ENCODE results near the gene OXSR1.
"Not testable (repeated sequence)": the region's sequence is repeated elsewhere in the genome, so short reads cannot be mapped to it uniquely, and the experiment has no call there.

OXSR1 gene

DNA sequence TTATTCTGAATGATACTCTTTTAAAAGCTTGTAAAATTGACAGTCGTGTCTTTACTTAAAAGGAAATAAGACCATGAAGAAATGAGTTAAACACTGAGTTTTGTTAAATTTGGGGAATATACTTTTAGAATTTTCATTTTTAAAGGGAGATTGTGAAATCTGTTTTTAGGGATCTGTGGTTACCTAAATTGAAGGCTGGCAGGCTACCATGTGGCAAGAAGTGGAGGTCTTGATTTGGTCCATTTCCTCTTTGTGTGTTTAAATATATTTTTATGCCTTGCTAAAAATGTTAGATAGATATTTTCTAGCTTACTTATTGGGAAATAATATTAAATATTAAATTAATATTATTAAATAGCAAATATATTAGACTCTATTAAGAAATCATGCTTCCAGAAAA lies 63.7 kb downstream of the OXSR1 start:
- DNase-seq = no peak

DNA sequence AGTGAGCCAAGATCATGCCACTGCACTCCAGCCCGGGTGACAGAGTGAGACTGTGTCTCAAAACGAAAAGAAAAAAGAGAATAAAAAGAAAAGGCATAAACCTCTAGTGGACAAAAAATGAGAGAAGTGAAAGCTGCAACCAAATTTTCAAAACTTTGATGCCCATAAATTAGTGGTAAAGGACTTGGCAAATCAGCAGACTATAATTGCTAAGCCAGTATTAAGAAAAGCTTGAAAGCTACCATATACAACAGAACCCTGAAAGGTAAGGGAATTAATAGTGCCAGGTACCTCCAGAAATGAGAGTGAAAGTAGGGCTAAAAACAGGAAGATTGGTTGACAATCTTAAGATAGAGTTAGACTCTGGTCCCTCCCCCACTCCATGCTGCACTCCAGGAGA lies 67.4 kb downstream of the OXSR1 start:
- no peak for DNase-seq

DNA sequence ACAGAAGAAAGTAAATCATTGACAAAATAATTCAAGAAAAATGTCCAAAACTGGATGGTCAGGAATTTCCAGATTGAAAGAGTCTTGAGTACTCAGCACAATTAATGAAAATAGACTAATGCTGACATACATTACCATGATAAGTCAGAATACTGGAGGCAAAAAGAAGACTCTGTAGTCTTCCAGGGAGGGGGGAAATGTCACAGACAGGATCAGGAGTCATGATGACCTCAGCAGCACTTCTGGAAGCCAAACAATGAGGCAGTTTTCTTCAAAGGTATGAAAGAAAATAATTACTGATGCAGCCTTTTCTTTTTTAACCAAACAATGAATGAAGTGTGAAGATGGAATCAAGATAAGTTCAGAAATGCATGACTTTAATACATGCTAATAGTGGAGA lies 70.1 kb downstream of the OXSR1 start:
- DNase-seq = no peak

DNA sequence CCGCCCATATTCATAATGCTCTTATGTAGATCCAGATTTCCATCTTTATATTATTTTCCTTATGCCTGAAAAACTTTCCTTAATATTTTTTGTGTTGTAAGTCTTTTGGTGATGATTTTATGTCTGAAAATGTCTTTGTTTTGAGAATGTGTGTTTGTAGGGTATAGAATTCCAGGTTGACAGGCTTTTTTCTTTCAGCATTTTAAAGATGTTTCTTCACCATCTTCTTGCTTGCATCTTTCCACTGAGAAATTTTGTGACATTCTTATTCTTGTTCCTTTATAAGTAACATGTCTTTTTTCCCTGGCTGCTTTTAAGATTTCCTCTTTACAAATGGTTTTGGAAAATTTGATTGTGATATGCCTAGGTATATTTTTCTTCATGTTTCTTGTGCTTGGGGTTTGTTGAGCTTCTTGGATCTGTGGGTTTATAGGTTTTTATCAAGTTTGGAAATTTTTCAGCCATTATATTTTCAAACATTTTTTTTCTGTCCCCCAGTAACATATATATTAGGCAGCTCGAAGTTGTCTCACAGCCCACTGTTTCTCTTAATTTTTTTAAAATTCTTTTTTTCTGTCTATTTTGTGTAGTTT lies 73.2 kb downstream of the OXSR1 start:
- DNase-seq = no peak

DNA sequence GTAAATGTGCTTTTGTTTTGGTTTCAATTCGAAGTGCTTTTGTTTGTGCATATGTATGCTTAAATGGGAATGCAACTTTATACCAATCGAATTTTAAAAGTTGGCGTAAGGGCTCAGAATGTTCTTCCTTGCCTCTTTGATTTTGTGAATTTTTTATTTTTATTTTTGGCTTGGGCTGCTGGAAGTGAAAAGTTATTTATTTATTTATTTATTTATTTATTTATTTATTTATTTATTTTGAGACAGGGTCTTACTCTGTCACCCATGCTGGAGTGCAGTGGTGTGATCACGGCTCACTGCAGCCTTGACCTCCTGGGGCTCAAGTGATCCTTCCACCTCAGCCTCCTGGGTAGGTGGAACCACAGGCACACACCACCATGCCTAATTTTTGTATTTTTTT lies 77.5 kb downstream of the OXSR1 start:
- DNase-seq = not testable (repeated sequence)

DNA sequence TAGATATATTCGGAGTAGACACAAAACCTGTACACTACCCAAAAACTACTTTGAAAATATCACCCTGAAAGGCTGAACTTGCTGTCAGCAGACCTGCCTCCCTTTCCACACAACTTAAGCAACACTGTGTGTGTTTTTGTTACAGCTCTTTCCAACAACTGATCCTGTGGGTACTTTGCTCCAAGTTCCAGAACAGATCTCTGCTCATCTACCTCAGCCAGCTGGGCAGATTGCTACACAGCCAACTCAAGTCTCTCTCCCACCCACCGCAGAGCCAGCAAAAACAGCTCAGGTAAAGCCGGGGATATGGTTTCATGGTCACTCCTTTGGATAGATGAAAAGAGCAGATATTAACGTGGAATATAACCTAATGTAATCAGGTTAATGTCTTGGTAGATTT lies 80.6 kb downstream of the OXSR1 start:
- peak in 1 of 14 donors; percentile 71 for DNase-seq

DNA sequence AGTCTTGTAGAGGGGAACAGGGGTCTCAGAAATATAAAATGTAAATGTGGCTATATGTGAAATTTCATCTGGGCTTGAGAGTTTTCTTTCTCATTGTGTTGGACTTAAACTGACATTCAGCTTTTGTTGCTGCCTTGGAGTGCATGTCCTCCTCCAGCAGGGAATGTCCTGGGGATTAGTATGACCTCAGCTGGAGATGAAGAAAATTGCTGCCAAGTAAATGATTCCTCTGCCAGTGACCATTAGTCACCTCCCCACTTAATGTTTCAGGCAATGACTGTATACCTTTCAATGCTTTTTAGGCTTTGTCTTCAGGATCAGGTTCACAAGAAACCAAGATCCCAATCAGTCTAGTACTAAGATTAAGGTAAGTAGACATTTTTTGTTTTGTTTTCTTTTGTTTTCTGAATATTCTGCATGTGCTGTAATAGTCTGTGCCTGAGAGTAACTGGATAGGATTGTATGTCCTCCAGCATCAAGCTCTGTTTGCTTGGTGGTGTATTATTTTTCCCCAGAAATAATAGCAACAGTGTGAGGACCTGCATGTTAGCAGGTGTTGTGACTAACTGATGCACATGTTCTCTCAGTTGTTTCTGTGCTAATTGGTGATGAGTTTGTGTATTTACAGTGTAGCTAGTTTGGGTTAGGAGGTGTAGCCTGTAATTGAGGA lies 82.2 kb downstream of the OXSR1 start:
- DNase-seq = peak in 2 of 14 donors; percentile 3 to 89

DNA sequence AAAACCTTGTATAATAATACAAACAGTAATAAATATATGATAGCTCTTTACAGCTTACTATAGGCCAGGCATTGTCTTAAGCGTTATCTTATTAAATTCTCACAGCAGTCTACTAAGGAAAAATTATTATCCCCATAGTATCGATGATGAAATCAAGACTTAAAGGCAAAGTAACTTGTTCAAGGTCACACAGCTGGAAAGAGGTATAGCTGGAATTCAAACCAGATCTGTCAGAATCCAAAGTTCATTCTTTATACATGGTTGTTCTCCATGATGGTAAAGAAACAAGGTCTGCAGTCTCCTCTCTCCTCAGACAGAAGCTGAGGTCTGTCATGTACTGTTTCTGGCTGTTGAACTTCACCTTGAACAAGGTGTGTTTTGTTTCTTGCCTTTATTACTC lies 84.9 kb downstream of the OXSR1 start:
- DNase-seq = no peak

DNA sequence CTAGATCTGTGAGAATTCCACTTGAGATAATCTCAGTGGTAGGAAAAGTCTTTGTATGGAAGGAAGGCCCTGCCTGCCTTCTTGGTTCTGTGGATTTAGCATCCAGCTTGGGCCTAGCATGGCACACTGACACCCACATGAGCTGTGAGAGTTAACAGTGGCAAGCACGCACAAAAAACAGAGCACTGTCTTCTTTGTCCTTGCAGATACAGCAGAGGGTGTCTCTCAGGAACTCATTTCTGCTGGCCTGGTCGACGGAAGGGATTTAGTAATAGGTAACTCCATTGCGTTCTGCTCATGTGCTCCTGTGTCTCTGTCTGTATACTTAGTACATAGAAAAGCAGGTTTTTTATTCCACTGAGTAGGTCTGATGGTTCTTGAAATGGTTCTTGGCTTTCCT lies 85.9 kb downstream of the OXSR1 start:
- DNase-seq = no peak

DNA sequence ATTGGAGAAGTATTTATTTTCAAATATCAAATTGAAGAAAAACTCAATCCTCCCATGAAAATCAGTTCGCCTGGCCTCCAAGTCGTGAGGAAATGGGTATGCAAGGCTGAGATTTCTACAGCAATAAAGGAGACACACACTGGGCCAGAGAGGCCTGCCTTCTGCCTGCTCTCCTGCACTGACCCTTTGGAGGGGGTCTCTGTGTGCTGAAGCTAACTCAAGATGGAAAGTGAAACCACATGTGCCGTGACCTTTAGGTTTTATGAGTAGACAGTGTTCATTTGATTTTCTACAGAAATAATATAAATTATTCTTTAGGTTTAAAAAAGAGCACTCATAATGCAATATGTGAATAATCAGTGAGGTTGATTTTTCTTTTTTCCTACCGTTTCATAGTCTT lies 88.4 kb downstream of the OXSR1 start:
- no peak for DNase-seq

DNA sequence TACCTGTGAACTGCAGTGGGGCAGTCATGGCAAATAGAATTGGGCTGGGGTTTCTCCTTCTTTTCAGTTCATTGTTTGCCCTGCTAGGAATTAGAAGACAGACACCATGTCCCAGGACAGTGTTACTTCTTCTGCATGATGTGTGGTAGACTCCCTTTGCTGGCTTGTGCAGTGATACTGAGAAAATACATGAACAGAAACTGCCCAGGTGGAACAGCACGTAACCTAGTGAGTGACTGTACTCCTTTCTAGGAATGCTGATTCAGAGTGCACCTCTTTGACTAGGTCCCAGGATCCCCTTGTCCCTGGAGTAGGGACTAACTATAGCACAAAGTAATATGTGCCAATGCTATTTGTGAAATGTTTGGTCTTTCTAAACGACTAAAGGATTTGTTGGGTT lies 89.5 kb downstream of the OXSR1 start:
- no peak for DNase-seq

DNA sequence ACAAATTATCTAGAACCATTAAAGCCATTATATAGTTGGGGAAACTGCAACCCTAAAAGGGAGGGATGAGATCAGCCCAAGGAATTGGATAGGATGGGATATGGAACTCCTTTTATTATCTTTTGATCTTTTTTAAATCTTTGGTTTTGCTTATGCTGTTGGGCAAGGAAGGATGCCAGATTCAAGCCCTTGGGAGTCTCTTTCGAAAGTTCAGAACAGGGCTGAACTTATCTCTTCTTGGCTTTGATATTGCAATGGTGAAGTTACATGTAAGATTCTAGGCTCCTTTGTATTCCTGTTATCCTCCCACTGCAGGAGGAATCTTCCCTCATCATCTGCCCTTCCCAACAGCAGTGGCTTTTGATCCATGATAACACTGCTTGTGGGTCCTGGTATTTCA lies 90.3 kb downstream of the OXSR1 start:
- no peak for DNase-seq

DNA sequence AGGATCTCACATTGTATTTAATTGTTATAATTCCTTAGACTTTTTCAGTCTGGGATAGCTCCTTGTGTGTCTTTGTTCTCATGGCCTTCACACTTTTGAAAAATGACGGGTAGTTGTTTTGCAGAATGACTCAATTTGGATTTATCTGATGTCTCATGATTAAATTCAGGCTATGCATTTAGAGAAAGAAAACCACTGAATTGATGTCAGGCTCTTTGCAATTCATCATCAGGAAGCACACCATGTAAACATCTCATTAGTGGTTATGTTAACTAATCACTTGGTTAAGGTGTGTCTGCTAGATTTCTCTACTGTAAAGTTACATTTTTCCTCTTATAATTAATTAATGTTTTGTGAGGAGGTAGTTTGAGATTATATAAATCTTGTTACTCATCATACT lies 92.2 kb downstream of the OXSR1 start:
- no peak for DNase-seq

DNA sequence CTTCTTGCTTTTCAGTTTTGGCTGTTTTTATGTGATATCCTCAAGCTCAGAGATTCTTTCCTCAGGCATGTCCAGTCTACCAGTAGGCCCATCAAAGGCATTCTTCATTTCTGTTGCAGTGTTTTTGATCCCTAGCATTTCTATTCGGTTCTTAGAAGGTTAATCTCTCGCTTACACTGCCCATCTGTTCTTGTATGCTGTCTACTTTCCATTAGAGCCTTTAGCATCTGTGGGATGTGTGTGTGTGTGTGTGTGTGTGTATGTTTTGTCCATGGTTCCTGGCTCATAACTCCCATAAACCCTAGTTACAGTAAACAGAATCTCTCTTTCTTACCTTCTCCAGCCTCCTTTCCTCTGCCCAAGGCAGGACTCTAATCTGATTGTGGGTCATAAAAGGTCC lies 95.1 kb downstream of the OXSR1 start:
- DNase-seq = no peak

DNA sequence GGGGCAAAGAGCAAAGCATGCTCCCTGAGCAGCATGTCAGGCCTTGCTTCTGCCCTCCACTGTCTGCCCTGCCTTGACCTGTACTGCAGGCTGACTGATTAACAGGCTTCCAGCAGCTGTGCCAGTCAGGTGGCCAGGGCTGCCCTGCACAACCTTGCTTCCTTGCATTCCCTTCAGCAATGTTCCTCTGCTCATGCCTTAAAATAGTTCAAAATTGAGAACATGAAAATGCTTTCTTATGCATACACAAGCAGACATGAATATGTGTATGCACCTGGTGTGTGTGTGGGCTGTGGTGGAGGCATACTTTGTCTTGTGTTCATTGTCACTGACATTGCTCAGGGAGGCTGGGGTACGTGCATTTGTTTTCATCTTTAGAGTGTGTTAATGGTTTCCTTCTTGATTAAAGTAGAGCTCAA lies 99.0 kb downstream of the OXSR1 start:
- DNase-seq = no peak

DNA sequence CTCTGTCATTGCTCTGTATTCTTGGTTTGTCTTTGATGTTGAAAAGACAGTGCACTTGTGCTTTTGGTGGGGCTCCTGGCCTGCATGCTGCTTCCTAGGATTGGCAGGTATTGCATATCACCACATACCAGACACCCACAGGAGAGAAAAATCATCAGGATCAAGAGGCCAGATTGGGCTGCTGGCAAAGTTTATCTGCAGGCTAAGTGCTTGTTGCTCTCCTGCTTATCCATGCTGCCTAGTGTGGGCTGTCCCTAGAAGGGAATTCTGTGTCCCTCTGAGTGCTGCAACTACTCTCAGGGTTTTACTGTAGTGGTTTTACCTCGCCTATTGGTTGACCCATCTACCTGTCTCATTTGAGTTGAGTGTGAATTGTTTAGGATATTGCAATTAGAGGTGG lies 99.4 kb downstream of the OXSR1 start:
- DNase-seq = no peak

DNA sequence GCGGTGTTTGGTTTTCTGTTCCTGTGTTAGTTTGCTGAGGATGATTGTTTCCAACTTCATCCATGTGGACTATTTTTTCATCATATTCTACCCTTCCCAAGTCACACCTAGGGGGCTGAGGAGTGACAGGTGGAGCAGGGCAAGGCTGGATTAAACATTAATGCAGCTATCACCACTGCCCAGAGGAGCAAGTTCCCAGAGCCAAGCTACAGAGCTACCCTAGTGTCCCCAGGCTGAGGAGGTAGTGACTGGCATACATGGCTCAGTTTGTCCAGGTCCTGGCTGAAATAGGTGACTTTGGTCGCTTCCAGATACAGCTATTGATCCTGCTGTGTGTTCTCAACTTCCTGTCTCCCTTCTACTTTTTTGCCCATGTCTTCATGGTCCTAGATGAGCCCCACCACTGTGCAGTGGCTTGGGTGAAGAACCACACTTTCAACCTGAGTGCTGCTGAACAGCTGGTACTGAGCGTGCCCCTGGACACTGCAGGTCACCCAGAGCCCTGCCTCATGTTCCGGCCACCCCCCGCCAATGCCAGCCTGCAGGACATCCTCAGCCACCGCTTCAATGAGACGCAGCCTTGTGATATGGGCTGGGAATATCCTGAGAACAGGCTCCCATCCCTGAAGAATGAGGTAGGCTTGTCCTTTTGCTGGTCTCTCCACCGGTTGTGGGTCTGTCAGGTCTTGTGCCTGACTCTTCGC lies 100.4 kb downstream of the OXSR1 start, which contains the start of gene SLC22A13:
Gene SLC22A13, plus strand, starts transcription at position 209 of the 704 bp plus-strand sequence. Its CDS starts 49 bp downstream, at position 258.
- DNase-seq = no peak

DNA sequence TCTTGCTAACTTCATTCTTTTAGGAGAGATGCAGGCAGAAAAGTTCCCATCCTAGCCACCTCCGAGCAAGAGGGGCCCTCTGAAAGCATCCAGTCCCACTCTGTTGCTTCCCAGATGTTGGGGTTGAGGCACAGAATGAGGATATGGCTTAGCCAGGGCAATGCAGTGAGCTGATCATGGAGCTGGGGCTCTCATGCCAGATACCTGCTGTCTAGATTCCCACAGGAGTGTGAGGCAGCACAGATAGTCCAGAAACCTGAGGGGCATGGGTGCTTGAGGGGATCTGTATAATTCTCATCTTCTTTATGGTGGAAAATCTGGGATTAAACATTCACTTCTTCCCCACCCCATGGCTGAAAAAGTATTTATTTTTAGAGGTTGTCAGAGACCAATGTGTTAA lies 101.5 kb downstream of the OXSR1 start:
- DNase-seq = no peak

DNA sequence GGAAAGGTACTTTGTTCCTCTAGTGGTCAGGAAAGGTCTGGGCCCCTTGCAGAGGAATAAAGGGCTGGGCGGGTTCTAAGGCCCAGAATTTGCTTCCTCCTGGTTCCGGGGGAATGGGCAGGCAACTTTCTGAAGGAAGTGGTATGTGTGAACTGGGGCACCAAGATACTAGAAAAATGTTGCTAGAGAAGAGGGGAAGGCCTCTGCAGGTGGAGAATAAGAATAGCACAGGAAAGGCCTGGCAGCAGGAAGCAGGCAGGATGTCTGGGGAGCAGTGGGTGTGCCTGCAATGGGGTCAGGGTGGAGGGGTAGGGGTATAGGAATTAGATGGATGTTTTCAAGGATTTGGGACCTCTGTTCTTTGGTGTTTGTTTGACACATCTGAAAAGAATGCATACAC lies 102.3 kb downstream of the OXSR1 start:
- no peak for DNase-seq

DNA sequence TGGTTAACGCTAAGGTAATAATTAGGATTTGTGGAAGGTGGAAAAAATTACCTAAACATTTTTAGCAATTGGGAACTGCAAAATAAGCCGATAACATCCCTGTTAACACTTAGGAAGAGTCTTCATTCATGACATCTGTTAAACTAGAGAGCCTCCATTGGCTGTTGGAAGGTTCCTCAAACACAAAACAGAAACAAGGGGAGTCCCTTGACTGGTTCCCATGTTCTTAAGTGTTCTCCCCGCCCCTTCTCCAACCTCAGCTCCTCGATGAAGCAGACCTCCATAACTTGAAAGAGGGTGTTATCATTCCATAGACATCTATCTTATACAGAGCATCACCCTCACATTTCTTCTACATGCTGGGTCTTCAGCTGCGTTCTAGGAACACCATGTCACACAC lies 102.8 kb downstream of the OXSR1 start:
- DNase-seq = no peak

DNA sequence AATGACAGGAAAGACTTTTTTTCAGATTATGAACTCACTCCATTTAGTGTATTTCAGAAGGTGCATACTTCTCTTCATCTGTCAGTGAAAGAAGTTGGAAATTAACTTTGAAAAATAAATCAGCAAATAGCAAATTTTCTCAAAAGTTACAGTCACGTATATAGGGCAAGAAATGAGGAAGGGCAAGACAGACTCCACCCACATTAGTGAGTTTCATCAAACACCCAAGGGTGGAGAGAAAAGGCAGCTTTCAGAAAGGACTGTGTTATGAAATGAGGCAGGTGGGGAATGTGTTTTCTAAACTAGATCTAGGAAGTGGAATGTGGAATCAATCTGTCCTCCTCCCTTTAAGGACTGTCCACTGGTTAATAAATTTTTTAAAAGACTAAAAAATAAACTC lies 103.2 kb downstream of the OXSR1 start:
- no peak for DNase-seq

DNA sequence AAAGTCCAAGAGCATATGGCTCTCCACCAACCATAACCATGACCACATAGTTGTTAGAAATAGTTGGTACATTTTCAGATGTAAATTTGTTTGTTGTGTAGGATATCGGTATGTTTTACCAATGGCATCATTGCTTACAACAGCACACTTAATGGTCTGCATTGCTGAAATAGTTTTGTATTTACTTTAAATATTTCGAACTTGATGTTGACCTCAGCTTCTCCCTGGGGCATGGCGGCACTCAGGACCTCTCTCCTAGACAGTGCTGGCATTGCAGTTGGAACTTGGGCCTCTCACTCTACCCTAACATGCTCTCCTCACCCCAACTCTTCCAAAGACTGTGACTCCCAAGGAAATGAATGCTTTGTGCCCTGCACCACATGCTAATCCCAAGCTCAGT lies 105.3 kb downstream of the OXSR1 start:
- no peak for DNase-seq

DNA sequence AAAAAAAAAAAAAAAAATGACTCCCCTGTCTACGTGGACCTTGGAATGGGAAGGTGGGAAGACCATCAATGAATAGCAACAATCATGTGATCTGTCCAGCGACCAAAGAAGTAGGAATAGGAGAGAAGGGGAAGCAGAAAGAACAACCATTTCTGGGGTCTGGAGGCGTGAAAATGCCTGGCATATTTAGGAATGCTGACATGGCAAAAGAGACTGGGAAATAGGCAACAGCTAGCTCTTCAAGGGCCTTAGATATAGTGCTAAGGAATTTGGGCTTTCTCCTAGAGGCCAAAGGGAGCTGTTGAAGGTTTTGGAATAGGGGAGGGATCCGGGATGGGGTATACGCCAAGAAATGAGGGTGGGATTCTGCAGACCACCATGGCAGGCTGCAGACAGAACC lies 106.2 kb downstream of the OXSR1 start:
- DNase-seq = no peak
